ENCODE measurements around the gene FADS2. TPM values are rescaled to one million over a fixed set of nuclear protein-coding genes. Genes with fewer than 3 reads are reported as not detected.

FADS2 gene
- total and polyA plus RNA-seq, 9 of the 15 experiments (the other 6 are each of a cell fraction or from before 2014, with no cell fraction given): 2.9 to 42.8 (median 16.2) TPM

DNA sequence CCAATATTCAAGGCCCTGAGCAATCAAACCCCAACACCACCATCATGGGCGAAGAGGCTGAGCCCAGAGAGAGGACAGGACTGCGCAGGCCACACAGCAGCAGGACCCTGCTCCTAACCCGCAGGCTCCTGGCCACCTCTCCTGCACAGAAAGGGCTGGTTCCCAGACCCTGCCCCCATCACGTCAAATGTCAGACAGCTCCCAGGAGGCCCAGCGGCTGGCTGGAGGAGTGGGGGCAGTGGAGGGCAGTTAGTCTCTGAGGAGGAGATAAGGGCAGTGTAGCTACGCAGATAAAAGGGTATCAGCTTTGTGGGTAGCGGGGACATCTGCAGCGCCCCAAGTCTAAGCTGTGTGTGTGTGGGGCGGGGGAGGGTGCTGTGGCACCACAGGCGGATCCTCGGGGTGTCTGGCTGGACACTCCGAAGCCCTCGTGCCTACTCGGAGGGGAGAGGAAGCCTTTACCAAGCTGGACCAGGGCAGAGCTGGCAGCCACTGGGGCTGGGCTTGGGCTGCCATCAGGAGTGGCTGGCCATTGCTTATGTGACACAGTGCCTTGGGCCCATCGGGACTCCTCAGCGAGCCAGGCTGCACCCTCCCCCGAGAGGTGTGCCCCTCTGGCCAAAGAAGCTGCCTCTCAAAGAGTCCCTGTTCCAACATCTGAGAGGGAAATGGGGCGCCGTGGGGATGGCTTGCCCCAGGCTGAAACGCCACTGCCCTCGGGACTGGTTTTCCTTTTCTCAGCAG, 41.8 kb downstream of the FADS2 start (continued):
- TF ChIP-seq, protein P1, sequence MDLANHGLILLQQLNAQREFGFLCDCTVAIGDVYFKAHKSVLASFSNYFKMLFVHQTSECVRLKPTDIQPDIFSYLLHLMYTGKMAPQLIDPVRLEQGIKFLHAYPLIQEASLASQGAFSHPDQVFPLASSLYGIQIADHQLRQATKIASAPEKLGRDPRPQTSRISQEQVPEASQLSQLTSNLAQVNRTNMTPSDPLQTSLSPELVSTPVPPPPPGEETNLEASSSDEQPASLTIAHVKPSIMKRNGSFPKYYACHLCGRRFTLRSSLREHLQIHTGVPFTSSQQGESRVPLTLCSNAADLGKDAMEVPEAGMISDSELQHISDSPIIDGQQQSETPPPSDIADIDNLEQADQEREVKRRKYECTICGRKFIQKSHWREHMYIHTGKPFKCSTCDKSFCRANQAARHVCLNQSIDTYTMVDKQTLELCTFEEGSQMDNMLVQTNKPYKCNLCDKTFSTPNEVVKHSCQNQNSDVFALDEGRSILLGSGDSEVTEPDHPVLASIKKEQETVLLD (IDR thresholded peaks at IDR 0.05): peak; percentile 92
- no peak for TF ChIP-seq STAT5B (CRISPR knock-in tag; IDR thresholded peaks at IDR 0.05)
- TF ChIP-seq NR1H2 (CRISPR knock-in tag; IDR thresholded peaks at IDR 0.05): no peak
- TF ChIP-seq, protein P2, sequence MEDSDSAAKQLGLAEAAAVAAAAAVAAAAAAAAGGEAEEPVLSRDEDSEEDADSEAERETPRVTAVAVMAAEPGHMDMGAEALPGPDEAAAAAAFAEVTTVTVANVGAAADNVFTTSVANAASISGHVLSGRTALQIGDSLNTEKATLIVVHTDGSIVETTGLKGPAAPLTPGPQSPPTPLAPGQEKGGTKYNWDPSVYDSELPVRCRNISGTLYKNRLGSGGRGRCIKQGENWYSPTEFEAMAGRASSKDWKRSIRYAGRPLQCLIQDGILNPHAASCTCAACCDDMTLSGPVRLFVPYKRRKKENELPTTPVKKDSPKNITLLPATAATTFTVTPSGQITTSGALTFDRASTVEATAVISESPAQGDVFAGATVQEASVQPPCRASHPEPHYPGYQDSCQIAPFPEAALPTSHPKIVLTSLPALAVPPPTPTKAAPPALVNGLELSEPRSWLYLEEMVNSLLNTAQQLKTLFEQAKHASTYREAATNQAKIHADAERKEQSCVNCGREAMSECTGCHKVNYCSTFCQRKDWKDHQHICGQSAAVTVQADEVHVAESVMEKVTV (CRISPR knock-in tag; IDR thresholded peaks at IDR 0.05): peak; percentile 43
- no peak for TF ChIP-seq PRMT5 (CRISPR knock-in tag; IDR thresholded peaks at IDR 0.05)
- peak; percentile 80 for TF ChIP-seq FOXM1 (IDR thresholded peaks at IDR 0.05; ENCODE audit: low read depth)
- TF ChIP-seq FOXM1 (CRISPR knock-in tag; IDR thresholded peaks at IDR 0.05; ENCODE audit: low read depth): no peak
- TF ChIP-seq RBM17 (IDR thresholded peaks at IDR 0.05; ENCODE audit: borderline replicate concordance, low read depth, low read length): no peak
- TF ChIP-seq NRF1 (conservative IDR thresholded peaks at IDR 0.05 in 1 of 2, IDR thresholded peaks at IDR 0.05 in 1 of 2): peak; percentile 57 to 66
- TF ChIP-seq HDGF (IDR thresholded peaks at IDR 0.05): no peak
- no peak for TF ChIP-seq GABPB2 (CRISPR knock-in tag; conservative IDR thresholded peaks at IDR 0.05)
- TF ChIP-seq BRD9 (IDR thresholded peaks at IDR 0.05; ENCODE audit: low read depth, partially characterized antibody): peak; percentile 72
- no peak for TF ChIP-seq RBM14 (IDR thresholded peaks at IDR 0.05; ENCODE audit: borderline replicate concordance, insufficient read depth, low read depth, low read length)
- peak; percentile 89; the same call in 1 of the 2 replicates for TF ChIP-seq NCOA1 (IDR thresholded peaks at IDR 0.05; ENCODE audit: low read depth)
- no peak for TF ChIP-seq RBM22 (IDR thresholded peaks at IDR 0.05; ENCODE audit: low read depth, low read length, poor library complexity, severe bottlenecking)
- TF ChIP-seq, protein P3, sequence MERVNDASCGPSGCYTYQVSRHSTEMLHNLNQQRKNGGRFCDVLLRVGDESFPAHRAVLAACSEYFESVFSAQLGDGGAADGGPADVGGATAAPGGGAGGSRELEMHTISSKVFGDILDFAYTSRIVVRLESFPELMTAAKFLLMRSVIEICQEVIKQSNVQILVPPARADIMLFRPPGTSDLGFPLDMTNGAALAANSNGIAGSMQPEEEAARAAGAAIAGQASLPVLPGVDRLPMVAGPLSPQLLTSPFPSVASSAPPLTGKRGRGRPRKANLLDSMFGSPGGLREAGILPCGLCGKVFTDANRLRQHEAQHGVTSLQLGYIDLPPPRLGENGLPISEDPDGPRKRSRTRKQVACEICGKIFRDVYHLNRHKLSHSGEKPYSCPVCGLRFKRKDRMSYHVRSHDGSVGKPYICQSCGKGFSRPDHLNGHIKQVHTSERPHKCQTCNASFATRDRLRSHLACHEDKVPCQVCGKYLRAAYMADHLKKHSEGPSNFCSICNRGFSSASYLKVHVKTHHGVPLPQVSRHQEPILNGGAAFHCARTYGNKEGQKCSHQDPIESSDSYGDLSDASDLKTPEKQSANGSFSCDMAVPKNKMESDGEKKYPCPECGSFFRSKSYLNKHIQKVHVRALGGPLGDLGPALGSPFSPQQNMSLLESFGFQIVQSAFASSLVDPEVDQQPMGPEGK (CRISPR knock-in tag; IDR thresholded peaks at IDR 0.05; ENCODE audit: borderline replicate concordance): no peak; the same call in 1 of the 2 replicates
- TF ChIP-seq ZNF253 (CRISPR knock-in tag; conservative IDR thresholded peaks at IDR 0.05): no peak
- TF ChIP-seq SMAD3 (CRISPR knock-in tag; conservative IDR thresholded peaks at IDR 0.05): peak; percentile 80
- TF ChIP-seq, protein P4, sequence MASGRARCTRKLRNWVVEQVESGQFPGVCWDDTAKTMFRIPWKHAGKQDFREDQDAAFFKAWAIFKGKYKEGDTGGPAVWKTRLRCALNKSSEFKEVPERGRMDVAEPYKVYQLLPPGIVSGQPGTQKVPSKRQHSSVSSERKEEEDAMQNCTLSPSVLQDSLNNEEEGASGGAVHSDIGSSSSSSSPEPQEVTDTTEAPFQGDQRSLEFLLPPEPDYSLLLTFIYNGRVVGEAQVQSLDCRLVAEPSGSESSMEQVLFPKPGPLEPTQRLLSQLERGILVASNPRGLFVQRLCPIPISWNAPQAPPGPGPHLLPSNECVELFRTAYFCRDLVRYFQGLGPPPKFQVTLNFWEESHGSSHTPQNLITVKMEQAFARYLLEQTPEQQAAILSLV (tag; IDR thresholded peaks at IDR 0.05): no peak
- TF ChIP-seq STAG1 (CRISPR knock-in tag; IDR thresholded peaks at IDR 0.05; ENCODE audit: borderline replicate concordance): no peak
- TF ChIP-seq POLR2B (IDR thresholded peaks at IDR 0.05; ENCODE audit: low read depth, partially characterized antibody): no peak
- TF ChIP-seq IFI16 (CRISPR knock-in tag; IDR thresholded peaks at IDR 0.05): peak; percentile 47; the same call in 1 of the 2 replicates
- no peak for TF ChIP-seq POLR3A (IDR thresholded peaks at IDR 0.05; ENCODE audit: borderline replicate concordance, extremely low read depth, insufficient read depth, insufficient read length)
